ENCODE data around the gene PDZD2. TPM values are rescaled to one million over a fixed set of nuclear protein-coding genes. Genes with fewer than 3 reads are reported as not detected.

PDZD2 gene
- total and polyA plus RNA-seq, 4 experiments from 2014 or later, result 0.07 to 1.1 (median 0.68) TPM

DNA sequence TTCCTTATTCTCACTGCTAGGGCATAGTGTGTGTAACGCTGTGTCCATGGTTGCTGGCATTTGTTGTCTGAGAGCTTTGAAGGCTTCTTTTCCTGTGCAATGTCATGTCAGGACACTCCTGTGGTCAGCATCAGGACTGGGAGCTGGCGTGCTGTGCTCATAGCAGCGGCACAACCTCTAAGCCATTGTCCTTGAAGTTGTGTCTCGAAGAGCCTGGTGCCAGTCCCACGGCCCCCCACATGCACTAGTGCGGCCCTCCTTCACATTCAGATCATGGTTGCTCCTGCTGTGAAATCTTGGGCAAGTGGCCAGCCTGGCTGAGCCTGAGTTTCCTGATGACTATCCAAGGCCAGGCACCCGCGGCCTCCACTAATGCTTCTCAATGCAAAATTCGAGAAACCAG, 32.4 kb downstream of the PDZD2 start:
- peaks cover 0 to 5% (median 0%) of the 10 kb centered on the region in 8 donors for H3K9me3 Mint-ChIP-seq

GRCh38 chr5:31674371-31674951, 35.5 kb downstream of the PDZD2 start:
- H3K4me1 Mint-ChIP-seq, result no peaks in the 10 kb centered on the region
- Histone ChIP-seq H3K4me1 (ENCODE audit: insufficient read depth, low read length) (no peaks in the 10 kb centered on the region), H3K9me3 (ENCODE audit: control insufficient read depth in 1 of 2, low read length in 2 of 2) (no peaks in the 10 kb centered on the region), H3K4me3 (ENCODE audit: low read length in 2 of 2) (no peak overlapping the region), H3K36me3 (ENCODE audit: insufficient read depth, low read length) (no peaks in the 10 kb centered on the region), H3K27me3 (ENCODE audit: insufficient read depth, low read length) (no peaks in the 10 kb centered on the region), H3K27ac (ENCODE audit: low read depth, low read length) (no peak overlapping the region)
- H3K27me3 Mint-ChIP-seq, result peaks cover 0 to 2% of the 10 kb centered on the region in 2 donors
- peaks cover 0 to 5% (median under 1%) of the 10 kb centered on the region in 8 donors for H3K9me3 Mint-ChIP-seq
- POLR2A ChIA-PET (ENCODE audit: partially characterized antibody), result no interaction called here
- DNase-seq, result no peak
- intact Hi-C loops (cut with micrococcal nuclease), result no loop called here
- H3K36me3 Mint-ChIP-seq, result no peaks in the 10 kb centered on the region
- CTCF ChIA-PET (ENCODE audit: partially characterized antibody), result no interaction called here
- no peak overlapping the region for H3K27ac Mint-ChIP-seq
- H3K4me3 Mint-ChIP-seq, result no peak overlapping the region

More for the DNA sequence above, 32.4 kb downstream of the PDZD2 start:
- ChIA-PET POLR2A (ENCODE audit: partially characterized antibody) (no interaction called here), CTCF (ENCODE audit: partially characterized antibody) (no interaction called here)
- Mint-ChIP-seq H3K4me3 (no peak overlapping the region), H3K27ac (no peak overlapping the region), H3K4me1 (no peaks in the 10 kb centered on the region), H3K36me3 (no peaks in the 10 kb centered on the region), H3K27me3 (peaks cover 0 to 2% of the 10 kb centered on the region in 2 donors)
- Histone ChIP-seq H3K9me3 (ENCODE audit: control insufficient read depth in 1 of 2, low read length in 2 of 2) (no peaks in the 10 kb centered on the region), H3K4me1 (ENCODE audit: insufficient read depth, low read length) (no peaks in the 10 kb centered on the region), H3K4me3 (ENCODE audit: low read length in 2 of 2) (no peak overlapping the region), H3K27me3 (ENCODE audit: insufficient read depth, low read length) (no peaks in the 10 kb centered on the region), H3K36me3 (ENCODE audit: insufficient read depth, low read length) (no peaks in the 10 kb centered on the region), H3K27ac (ENCODE audit: low read depth, low read length) (no peak overlapping the region)
- intact Hi-C loops (cut with micrococcal nuclease), result no loop called here
- DNase-seq, result no peak

GRCh38 chr5:31675472-31675871, 36.5 kb downstream of the PDZD2 start:
- Mint-ChIP-seq H3K4me1 (no peaks in the 10 kb centered on the region), H3K27ac (no peak overlapping the region), H3K36me3 (no peaks in the 10 kb centered on the region), H3K4me3 (no peak overlapping the region), H3K9me3 (peaks cover 0 to 5% (median under 1%) of the 10 kb centered on the region in 8 donors), H3K27me3 (peaks cover 0 to 2% of the 10 kb centered on the region in 2 donors)
- CTCF ChIA-PET (ENCODE audit: partially characterized antibody), result no interaction called here
- POLR2A ChIA-PET (ENCODE audit: partially characterized antibody), result no interaction called here
- no peaks in the 10 kb centered on the region for H3K36me3 ChIP-seq (ENCODE audit: insufficient read depth, low read length)
- H3K27me3 ChIP-seq (ENCODE audit: insufficient read depth, low read length), result no peaks in the 10 kb centered on the region
- no peak overlapping the region for H3K4me3 ChIP-seq (ENCODE audit: low read length in 2 of 2)
- H3K27ac ChIP-seq (ENCODE audit: low read depth, low read length), result no peak overlapping the region
- H3K9me3 ChIP-seq (ENCODE audit: control insufficient read depth in 1 of 2, low read length in 2 of 2), result no peaks in the 10 kb centered on the region
- intact Hi-C loops (cut with micrococcal nuclease), result no loop called here
- H3K4me1 ChIP-seq (ENCODE audit: insufficient read depth, low read length), result no peaks in the 10 kb centered on the region
- DNase-seq, result no peak

- no peak overlapping the region for H3K4me3 ChIP-seq (ENCODE audit: low read length in 2 of 2)
- no peak overlapping the region for H3K27ac ChIP-seq (ENCODE audit: low read depth, low read length)
- Mint-ChIP-seq H3K27me3 (peaks cover 0 to 1% of the 10 kb centered on the region in 2 donors), H3K4me1 (no peaks in the 10 kb centered on the region), H3K9me3 (peaks cover 0 to 5% (median 1%) of the 10 kb centered on the region in 8 donors), H3K36me3 (no peaks in the 10 kb centered on the region), H3K27ac (no peak overlapping the region), H3K4me3 (no peak overlapping the region)
- no peaks in the 10 kb centered on the region for H3K36me3 ChIP-seq (ENCODE audit: insufficient read depth, low read length)
- H3K27me3 ChIP-seq (ENCODE audit: insufficient read depth, low read length), result no peaks in the 10 kb centered on the region
- H3K9me3 ChIP-seq (ENCODE audit: control insufficient read depth in 1 of 2, low read length in 2 of 2), result no peaks in the 10 kb centered on the region
- intact Hi-C loops (cut with micrococcal nuclease), result no loop called here
- DNase-seq, result no peak
- ChIA-PET POLR2A (ENCODE audit: partially characterized antibody) (no interaction called here), CTCF (ENCODE audit: partially characterized antibody) (interaction anchor here (0.5 kb wide), 1 partner anchor 11 kb away, joined by 3 read pairs; no protein-coding TSS in a partner anchor)
- no peaks in the 10 kb centered on the region for H3K4me1 ChIP-seq (ENCODE audit: insufficient read depth, low read length)
Observed at GRCh38 chr5:31678180-31678579, 39.2 kb downstream of the PDZD2 start.

GRCh38 chr5:31680528-31680927, 41.6 kb downstream of the PDZD2 start:
- intact Hi-C loops (cut with micrococcal nuclease), result no loop called here
- no peaks in the 10 kb centered on the region for H3K9me3 ChIP-seq (ENCODE audit: control insufficient read depth in 1 of 2, low read length in 2 of 2)
- Mint-ChIP-seq H3K4me1 (no peaks in the 10 kb centered on the region), H3K9me3 (peaks cover 0 to 6% (median 0%) of the 10 kb centered on the region in 8 donors), H3K27ac (no peak overlapping the region), H3K4me3 (no peak overlapping the region), H3K27me3 (peaks cover 1 to 2% of the 10 kb centered on the region in 2 donors), H3K36me3 (no peaks in the 10 kb centered on the region)
- ChIA-PET POLR2A (ENCODE audit: partially characterized antibody) (no interaction called here), CTCF (ENCODE audit: partially characterized antibody) (no interaction called here)
- no peak for DNase-seq
- no peaks in the 10 kb centered on the region for H3K36me3 ChIP-seq (ENCODE audit: insufficient read depth, low read length)
- H3K4me1 ChIP-seq (ENCODE audit: insufficient read depth, low read length), result no peaks in the 10 kb centered on the region
- no peak overlapping the region for H3K27ac ChIP-seq (ENCODE audit: low read depth, low read length)
- no peaks in the 10 kb centered on the region for H3K27me3 ChIP-seq (ENCODE audit: insufficient read depth, low read length)
- H3K4me3 ChIP-seq (ENCODE audit: low read length in 2 of 2), result no peak overlapping the region

GRCh38 chr5:31682025-31682424, 43.1 kb downstream of the PDZD2 start:
- intact Hi-C loops (cut with micrococcal nuclease), result no loop called here
- Mint-ChIP-seq H3K27ac (no peak overlapping the region), H3K27me3 (peaks cover 1 to 2% of the 10 kb centered on the region in 2 donors), H3K4me1 (no peaks in the 10 kb centered on the region), H3K36me3 (no peaks in the 10 kb centered on the region), H3K9me3 (peaks cover 0 to 4% (median 0%) of the 10 kb centered on the region in 8 donors), H3K4me3 (no peak overlapping the region)
- Histone ChIP-seq H3K36me3 (ENCODE audit: insufficient read depth, low read length) (no peaks in the 10 kb centered on the region), H3K4me1 (ENCODE audit: insufficient read depth, low read length) (no peaks in the 10 kb centered on the region), H3K9me3 (ENCODE audit: control insufficient read depth in 1 of 2, low read length in 2 of 2) (no peaks in the 10 kb centered on the region), H3K27ac (ENCODE audit: low read depth, low read length) (no peak overlapping the region), H3K27me3 (ENCODE audit: insufficient read depth, low read length) (no peaks in the 10 kb centered on the region), H3K4me3 (ENCODE audit: low read length in 2 of 2) (no peak overlapping the region)
- ChIA-PET POLR2A (ENCODE audit: partially characterized antibody) (no interaction called here), CTCF (ENCODE audit: partially characterized antibody) (no interaction called here)
- DNase-seq, result no peak

GRCh38 chr5:31682851-31683250, 43.9 kb downstream of the PDZD2 start:
- no peak overlapping the region for H3K27ac ChIP-seq (ENCODE audit: low read depth, low read length)
- Mint-ChIP-seq H3K27ac (no peak overlapping the region), H3K27me3 (peaks cover 2 to 3% of the 10 kb centered on the region in 2 donors), H3K9me3 (peaks cover 0 to 4% (median 0%) of the 10 kb centered on the region in 8 donors), H3K4me1 (no peaks in the 10 kb centered on the region), H3K36me3 (no peaks in the 10 kb centered on the region), H3K4me3 (no peak overlapping the region)
- CTCF ChIA-PET (ENCODE audit: partially characterized antibody), result no interaction called here
- no peaks in the 10 kb centered on the region for H3K9me3 ChIP-seq (ENCODE audit: control insufficient read depth in 1 of 2, low read length in 2 of 2)
- POLR2A ChIA-PET (ENCODE audit: partially characterized antibody), result no interaction called here
- no peaks in the 10 kb centered on the region for H3K36me3 ChIP-seq (ENCODE audit: insufficient read depth, low read length)
- no peaks in the 10 kb centered on the region for H3K4me1 ChIP-seq (ENCODE audit: insufficient read depth, low read length)
- no peaks in the 10 kb centered on the region for H3K27me3 ChIP-seq (ENCODE audit: insufficient read depth, low read length)
- H3K4me3 ChIP-seq (ENCODE audit: low read length in 2 of 2), result no peak overlapping the region
- DNase-seq, result no peak
- intact Hi-C loops (cut with micrococcal nuclease), result no loop called here
